WTC11 (cell line): ENCODE measurements around the gene PRR14.
"Not testable (repeated sequence)": the region's sequence is repeated elsewhere in the genome, so short reads cannot be mapped to it uniquely, and the experiment has no call there.

Experiments
- ATF2 ChIP-seq: sonication (generic); formaldehyde crosslinking; IDR thresholded peaks from 2 replicates; pipeline ENCODE4 v1.8.1; 2022; ENCODE audit warnings: low read depth, missing genetic modification reagents, borderline replicate concordance
- ATF3 ChIP-seq: sonication (generic); formaldehyde crosslinking; conservative IDR thresholded peaks from 2 replicates; pipeline ENCODE4 v1.8.1; 2022; ENCODE audit warnings: mild to moderate bottlenecking, missing genetic modification reagents
- CREM ChIP-seq: sonication (generic); formaldehyde crosslinking; IDR thresholded peaks from 2 replicates; pipeline ENCODE4 v1.8.1; 2022; ENCODE audit warnings: mild to moderate bottlenecking, missing genetic modification reagents, moderate library complexity
- FOXP1 ChIP-seq: sonication (generic); formaldehyde crosslinking; IDR thresholded peaks from 2 replicates; pipeline ENCODE4 v1.8.0; 2022; ENCODE audit warnings: missing genetic modification reagents, mild to moderate bottlenecking, moderate library complexity, borderline replicate concordance
- GABPB1 ChIP-seq: sonication (generic); formaldehyde crosslinking; IDR thresholded peaks from 2 replicates; pipeline ENCODE4 v1.8.1; 2023; ENCODE audit warnings: mild to moderate bottlenecking, missing genetic modification reagents
- KAT7 ChIP-seq: sonication (generic); formaldehyde crosslinking; IDR thresholded peaks from 2 replicates; pipeline ENCODE4 v1.8.1; 2023; ENCODE audit warnings: missing genetic modification reagents, mild to moderate bottlenecking, borderline replicate concordance
- NFYB ChIP-seq: sonication (generic); formaldehyde crosslinking; conservative IDR thresholded peaks from 2 replicates; pipeline ENCODE4 v1.8.0; 2022; ENCODE audit warnings: low read depth, missing genetic modification reagents
- USF2 ChIP-seq: sonication (generic); formaldehyde crosslinking; IDR thresholded peaks from 2 replicates; pipeline ENCODE4 v1.8.1; 2023; ENCODE audit warnings: mild to moderate bottlenecking, missing genetic modification reagents, moderate library complexity
- TF ChIP-seq, protein P1 (sequence below): sonication (generic); formaldehyde crosslinking; IDR thresholded peaks from 2 replicates; pipeline ENCODE4 v1.8.1; 2023; ENCODE audit warnings: mild to moderate bottlenecking, moderate library complexity, missing genetic modification reagents
- TF ChIP-seq, protein P2 (sequence below): fragments of 200-600 bp; IDR thresholded peaks from 2 replicates; pipeline ENCODE4 v1.8.0; 2022; ENCODE audit warnings: antibody characterized with exemption

- not testable (repeated sequence) for TF ChIP-seq FOXP1 (CRISPR knock-in tag); CREM; NFYB; ATF2; USF2 (CRISPR knock-in tag); KAT7 (CRISPR knock-in tag); ATF3 (CRISPR knock-in tag); GABPB1 (CRISPR knock-in tag)
- TF ChIP-seq, protein P1, sequence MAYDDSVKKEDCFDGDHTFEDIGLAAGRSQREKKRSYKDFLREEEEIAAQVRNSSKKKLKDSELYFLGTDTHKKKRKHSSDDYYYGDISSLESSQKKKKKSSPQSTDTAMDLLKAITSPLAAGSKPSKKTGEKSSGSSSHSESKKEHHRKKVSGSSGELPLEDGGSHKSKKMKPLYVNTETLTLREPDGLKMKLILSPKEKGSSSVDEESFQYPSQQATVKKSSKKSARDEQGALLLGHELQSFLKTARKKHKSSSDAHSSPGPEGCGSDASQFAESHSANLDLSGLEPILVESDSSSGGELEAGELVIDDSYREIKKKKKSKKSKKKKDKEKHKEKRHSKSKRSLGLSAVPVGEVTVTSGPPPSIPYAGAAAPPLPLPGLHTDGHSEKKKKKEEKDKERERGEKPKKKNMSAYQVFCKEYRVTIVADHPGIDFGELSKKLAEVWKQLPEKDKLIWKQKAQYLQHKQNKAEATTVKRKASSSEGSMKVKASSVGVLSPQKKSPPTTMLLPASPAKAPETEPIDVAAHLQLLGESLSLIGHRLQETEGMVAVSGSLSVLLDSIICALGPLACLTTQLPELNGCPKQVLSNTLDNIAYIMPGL (CRISPR knock-in tag) = not testable (repeated sequence)
- TF ChIP-seq, protein P2, sequence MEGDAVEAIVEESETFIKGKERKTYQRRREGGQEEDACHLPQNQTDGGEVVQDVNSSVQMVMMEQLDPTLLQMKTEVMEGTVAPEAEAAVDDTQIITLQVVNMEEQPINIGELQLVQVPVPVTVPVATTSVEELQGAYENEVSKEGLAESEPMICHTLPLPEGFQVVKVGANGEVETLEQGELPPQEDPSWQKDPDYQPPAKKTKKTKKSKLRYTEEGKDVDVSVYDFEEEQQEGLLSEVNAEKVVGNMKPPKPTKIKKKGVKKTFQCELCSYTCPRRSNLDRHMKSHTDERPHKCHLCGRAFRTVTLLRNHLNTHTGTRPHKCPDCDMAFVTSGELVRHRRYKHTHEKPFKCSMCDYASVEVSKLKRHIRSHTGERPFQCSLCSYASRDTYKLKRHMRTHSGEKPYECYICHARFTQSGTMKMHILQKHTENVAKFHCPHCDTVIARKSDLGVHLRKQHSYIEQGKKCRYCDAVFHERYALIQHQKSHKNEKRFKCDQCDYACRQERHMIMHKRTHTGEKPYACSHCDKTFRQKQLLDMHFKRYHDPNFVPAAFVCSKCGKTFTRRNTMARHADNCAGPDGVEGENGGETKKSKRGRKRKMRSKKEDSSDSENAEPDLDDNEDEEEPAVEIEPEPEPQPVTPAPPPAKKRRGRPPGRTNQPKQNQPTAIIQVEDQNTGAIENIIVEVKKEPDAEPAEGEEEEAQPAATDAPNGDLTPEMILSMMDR = not testable (repeated sequence)
These were observed 13.6 kb upstream of the PRR14 start for GRCh38 chr16:30637139-30637538.
